ENCODE data around the gene FLT4. TPM values are rescaled to one million over a fixed set of nuclear protein-coding genes. Genes with fewer than 3 reads are reported as not detected.

The FLT4 gene
- polyA plus RNA-seq, 1 donor from 2014 or later, result 0.04 TPM

GRCh38 chr5:180618829-180619562 is 30.4 kb downstream of the FLT4 start:
- H3K27ac ChIP-seq (ENCODE audit: low read length), result no peak overlapping the region
- H3K79me2 ChIP-seq (replicated peaks; ENCODE audit: insufficient read depth, low read length), result no peaks in the 10 kb centered on the region
- no peak overlapping the region for H2AFZ ChIP-seq (ENCODE audit: low read depth, low read length)
- no peak for TF ChIP-seq POLR2AphosphoS5 (IDR thresholded peaks at IDR 0.05)
- TF ChIP-seq MXI1 (conservative IDR thresholded peaks at IDR 0.05; ENCODE audit: poor library complexity, severe bottlenecking), result no peak
- TF ChIP-seq RAD21 (conservative IDR thresholded peaks at IDR 0.05), result no peak
- peak; percentile 21 for TF ChIP-seq EP300 (conservative IDR thresholded peaks at IDR 0.05; ENCODE audit: poor library complexity, severe bottlenecking)
- TF ChIP-seq EZH2 (IDR thresholded peaks at IDR 0.05; ENCODE audit: borderline replicate concordance, insufficient read depth, low read length, poor library complexity, severe bottlenecking), result no peak
- TF ChIP-seq CTCF (IDR thresholded peaks at IDR 0.05; ENCODE audit: poor library complexity, severe bottlenecking), result peak; percentile 81
- peak; percentile 56 for TF ChIP-seq SMC3 (conservative IDR thresholded peaks at IDR 0.05; ENCODE audit: poor library complexity)
- TF ChIP-seq TAF1 (IDR thresholded peaks at IDR 0.05; ENCODE audit: low read depth), result no peak
- no peak for TF ChIP-seq REST (IDR thresholded peaks at IDR 0.05; ENCODE audit: borderline replicate concordance)
- peaks cover 3% of the 10 kb centered on the region for H3K27me3 ChIP-seq (ENCODE audit: insufficient read depth, low read depth, low read length)
- H3K9me2 ChIP-seq (ENCODE audit: insufficient read depth, low read length), result no peaks in the 10 kb centered on the region
- no peaks in the 10 kb centered on the region for H3F3A ChIP-seq (ENCODE audit: insufficient read depth, low read length, poor library complexity, severe bottlenecking)
- peak overlapping the region; percentile 72 for H3K4me3 ChIP-seq (ENCODE audit: low read length)
- no peaks in the 10 kb centered on the region for H3K36me3 ChIP-seq (ENCODE audit: insufficient read depth, low read length)
- no peaks in the 10 kb centered on the region for H4K20me1 ChIP-seq (ENCODE audit: insufficient read depth)
- H3K4me2 ChIP-seq (ENCODE audit: low read length), result peak overlapping the region; percentile 51
- peak overlapping the region; percentile 38 for H3K9ac ChIP-seq (ENCODE audit: low read length)
- H3K9me3 ChIP-seq (ENCODE audit: low read length), result no peaks in the 10 kb centered on the region

GRCh38 chr5:180618487-180618828 is 30.9 kb downstream of the FLT4 start:
- no peaks in the 10 kb centered on the region for H3K36me3 ChIP-seq (ENCODE audit: insufficient read depth, low read length)
- H3K27me3 ChIP-seq (ENCODE audit: insufficient read depth, low read depth, low read length), result peaks cover 3% of the 10 kb centered on the region
- H3F3A ChIP-seq (ENCODE audit: insufficient read depth, low read length, poor library complexity, severe bottlenecking), result no peaks in the 10 kb centered on the region
- no peak overlapping the region for H2AFZ ChIP-seq (ENCODE audit: low read depth, low read length)
- H3K9ac ChIP-seq (ENCODE audit: low read length), result peak overlapping the region; percentile 38
- H3K4me2 ChIP-seq (ENCODE audit: low read length), result peak overlapping the region; percentile 51
- no peaks in the 10 kb centered on the region for H4K20me1 ChIP-seq (ENCODE audit: insufficient read depth)
- no peak for TF ChIP-seq EP300 (conservative IDR thresholded peaks at IDR 0.05; ENCODE audit: poor library complexity, severe bottlenecking)
- no peak for TF ChIP-seq CTCF (IDR thresholded peaks at IDR 0.05; ENCODE audit: poor library complexity, severe bottlenecking)
- no peak for TF ChIP-seq EZH2 (IDR thresholded peaks at IDR 0.05; ENCODE audit: borderline replicate concordance, insufficient read depth, low read length, poor library complexity, severe bottlenecking)
- TF ChIP-seq TAF1 (IDR thresholded peaks at IDR 0.05; ENCODE audit: low read depth), result no peak
- no peak for TF ChIP-seq REST (IDR thresholded peaks at IDR 0.05; ENCODE audit: borderline replicate concordance)
- no peak for TF ChIP-seq MXI1 (conservative IDR thresholded peaks at IDR 0.05; ENCODE audit: poor library complexity, severe bottlenecking)
- TF ChIP-seq POLR2AphosphoS5 (IDR thresholded peaks at IDR 0.05), result no peak
- TF ChIP-seq SMC3 (conservative IDR thresholded peaks at IDR 0.05; ENCODE audit: poor library complexity), result no peak
- no peak for TF ChIP-seq RAD21 (conservative IDR thresholded peaks at IDR 0.05)
- no peaks in the 10 kb centered on the region for H3K79me2 ChIP-seq (replicated peaks; ENCODE audit: insufficient read depth, low read length)
- no peak overlapping the region for H3K27ac ChIP-seq (ENCODE audit: low read length)
- no peaks in the 10 kb centered on the region for H3K9me3 ChIP-seq (ENCODE audit: low read length)
- H3K9me2 ChIP-seq (ENCODE audit: insufficient read depth, low read length), result no peaks in the 10 kb centered on the region
- peak overlapping the region; percentile 72 for H3K4me3 ChIP-seq (ENCODE audit: low read length)
